WTC11 (cell line): ENCODE measurements around the gene FRMD8.

ENCODE experiments used
- ELF4 ChIP-seq: sonication (generic); formaldehyde crosslinking; IDR thresholded peaks from 2 replicates; pipeline ENCODE4 v1.8.1; 2022; ENCODE audit warnings: low read depth, mild to moderate bottlenecking, moderate library complexity, missing genetic modification reagents
- FOXK1 ChIP-seq: sonication (generic); formaldehyde crosslinking; IDR thresholded peaks from 2 replicates; pipeline ENCODE4 v1.8.0; 2022; ENCODE audit warnings: mild to moderate bottlenecking, moderate library complexity, missing genetic modification reagents
- NR2C2 ChIP-seq: sonication (generic); formaldehyde crosslinking; IDR thresholded peaks from 2 replicates; pipeline ENCODE4 v1.8.0; 2022; ENCODE audit warnings: mild to moderate bottlenecking, missing genetic modification reagents
- SP1 ChIP-seq: sonication (generic); formaldehyde crosslinking; conservative IDR thresholded peaks from 2 replicates; pipeline ENCODE4 v1.8.1; 2022; ENCODE audit warnings: missing genetic modification reagents
- ZNF263 ChIP-seq: sonication (generic); formaldehyde crosslinking; IDR thresholded peaks from 2 replicates; pipeline ENCODE4 v1.8.1; 2022; ENCODE audit warnings: low read depth, mild to moderate bottlenecking, moderate library complexity, missing genetic modification reagents
- TF ChIP-seq, protein P1 (sequence below): sonication (generic); formaldehyde crosslinking; IDR thresholded peaks from 2 replicates; pipeline ENCODE4 v1.8.1; 2023; ENCODE audit warnings: mild to moderate bottlenecking, missing genetic modification reagents, moderate library complexity
- TF ChIP-seq, protein P2 (sequence below): fragments of 200-600 bp; IDR thresholded peaks from 2 replicates; pipeline ENCODE4 v1.8.0; 2022; ENCODE audit warnings: antibody characterized with exemption
- TF ChIP-seq, protein P3 (sequence below): sonication (generic); formaldehyde crosslinking; conservative IDR thresholded peaks from 2 replicates; pipeline ENCODE4 v1.8.1; 2023; ENCODE audit warnings: mild to moderate bottlenecking, low read depth, missing genetic modification reagents, moderate library complexity
- TF ChIP-seq, protein P4 (sequence below): sonication (generic); formaldehyde crosslinking; IDR thresholded peaks from 2 replicates; pipeline ENCODE4 v1.8.0; 2022; ENCODE audit warnings: mild to moderate bottlenecking, missing genetic modification reagents
- TF ChIP-seq, protein P5 (sequence below): sonication (generic); formaldehyde crosslinking; IDR thresholded peaks from 2 replicates; pipeline ENCODE4 v1.8.0; 2022; ENCODE audit warnings: mild to moderate bottlenecking, missing genetic modification reagents
- TF ChIP-seq, protein P6 (sequence below): sonication (generic); formaldehyde crosslinking; IDR thresholded peaks from 2 replicates; pipeline ENCODE4 v1.8.1; 2023; ENCODE audit warnings: mild to moderate bottlenecking, missing genetic modification reagents, moderate library complexity
- TF ChIP-seq, protein P7 (sequence below): fragments of 250-450 bp; sonication (Bioruptor Pico); IDR thresholded peaks from 2 replicates; pipeline ENCODE4 v1.8.0; 2021; ENCODE audit warnings: mild to moderate bottlenecking

DNA sequence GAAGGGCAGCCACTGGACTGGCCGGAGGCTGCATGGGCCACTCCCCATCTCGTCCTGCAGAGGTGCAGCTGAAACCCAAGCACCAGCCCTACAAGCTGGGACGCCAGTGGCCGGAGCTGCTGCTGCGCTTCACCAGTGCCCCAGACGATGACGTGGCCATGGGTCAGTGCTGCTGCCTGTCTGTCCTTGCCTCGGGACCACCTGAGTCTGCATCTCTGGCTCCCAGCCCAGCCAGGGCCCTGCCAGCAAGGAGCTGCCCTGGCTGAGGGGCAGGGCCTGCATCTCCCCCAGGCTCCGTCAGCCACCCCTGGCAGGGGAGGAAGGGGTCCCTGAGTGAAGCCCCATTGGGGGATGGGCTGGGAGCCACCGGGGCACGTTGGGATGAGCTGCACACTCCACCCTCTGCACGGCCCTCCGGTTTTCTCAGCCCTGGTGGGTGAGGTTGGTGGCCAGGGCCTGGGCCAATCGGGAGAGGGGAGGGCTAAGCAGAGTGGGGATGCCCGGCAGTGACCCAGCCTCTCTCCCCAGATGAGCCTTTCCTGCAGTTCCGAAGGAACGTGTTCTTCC, 7.2 kb downstream of the FRMD8 start:
- TF ChIP-seq FOXK1 (CRISPR knock-in tag) (no peak), NR2C2 (CRISPR knock-in tag) (no peak), ZNF263 (CRISPR knock-in tag) (no peak), ELF4 (CRISPR knock-in tag) (no peak), SP1 (CRISPR knock-in tag) (no peak)
- TF ChIP-seq, protein P1, sequence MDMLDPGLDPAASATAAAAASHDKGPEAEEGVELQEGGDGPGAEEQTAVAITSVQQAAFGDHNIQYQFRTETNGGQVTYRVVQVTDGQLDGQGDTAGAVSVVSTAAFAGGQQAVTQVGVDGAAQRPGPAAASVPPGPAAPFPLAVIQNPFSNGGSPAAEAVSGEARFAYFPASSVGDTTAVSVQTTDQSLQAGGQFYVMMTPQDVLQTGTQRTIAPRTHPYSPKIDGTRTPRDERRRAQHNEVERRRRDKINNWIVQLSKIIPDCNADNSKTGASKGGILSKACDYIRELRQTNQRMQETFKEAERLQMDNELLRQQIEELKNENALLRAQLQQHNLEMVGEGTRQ (CRISPR knock-in tag) = no peak
- TF ChIP-seq, protein P2, sequence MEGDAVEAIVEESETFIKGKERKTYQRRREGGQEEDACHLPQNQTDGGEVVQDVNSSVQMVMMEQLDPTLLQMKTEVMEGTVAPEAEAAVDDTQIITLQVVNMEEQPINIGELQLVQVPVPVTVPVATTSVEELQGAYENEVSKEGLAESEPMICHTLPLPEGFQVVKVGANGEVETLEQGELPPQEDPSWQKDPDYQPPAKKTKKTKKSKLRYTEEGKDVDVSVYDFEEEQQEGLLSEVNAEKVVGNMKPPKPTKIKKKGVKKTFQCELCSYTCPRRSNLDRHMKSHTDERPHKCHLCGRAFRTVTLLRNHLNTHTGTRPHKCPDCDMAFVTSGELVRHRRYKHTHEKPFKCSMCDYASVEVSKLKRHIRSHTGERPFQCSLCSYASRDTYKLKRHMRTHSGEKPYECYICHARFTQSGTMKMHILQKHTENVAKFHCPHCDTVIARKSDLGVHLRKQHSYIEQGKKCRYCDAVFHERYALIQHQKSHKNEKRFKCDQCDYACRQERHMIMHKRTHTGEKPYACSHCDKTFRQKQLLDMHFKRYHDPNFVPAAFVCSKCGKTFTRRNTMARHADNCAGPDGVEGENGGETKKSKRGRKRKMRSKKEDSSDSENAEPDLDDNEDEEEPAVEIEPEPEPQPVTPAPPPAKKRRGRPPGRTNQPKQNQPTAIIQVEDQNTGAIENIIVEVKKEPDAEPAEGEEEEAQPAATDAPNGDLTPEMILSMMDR = no peak
- TF ChIP-seq, protein P3, sequence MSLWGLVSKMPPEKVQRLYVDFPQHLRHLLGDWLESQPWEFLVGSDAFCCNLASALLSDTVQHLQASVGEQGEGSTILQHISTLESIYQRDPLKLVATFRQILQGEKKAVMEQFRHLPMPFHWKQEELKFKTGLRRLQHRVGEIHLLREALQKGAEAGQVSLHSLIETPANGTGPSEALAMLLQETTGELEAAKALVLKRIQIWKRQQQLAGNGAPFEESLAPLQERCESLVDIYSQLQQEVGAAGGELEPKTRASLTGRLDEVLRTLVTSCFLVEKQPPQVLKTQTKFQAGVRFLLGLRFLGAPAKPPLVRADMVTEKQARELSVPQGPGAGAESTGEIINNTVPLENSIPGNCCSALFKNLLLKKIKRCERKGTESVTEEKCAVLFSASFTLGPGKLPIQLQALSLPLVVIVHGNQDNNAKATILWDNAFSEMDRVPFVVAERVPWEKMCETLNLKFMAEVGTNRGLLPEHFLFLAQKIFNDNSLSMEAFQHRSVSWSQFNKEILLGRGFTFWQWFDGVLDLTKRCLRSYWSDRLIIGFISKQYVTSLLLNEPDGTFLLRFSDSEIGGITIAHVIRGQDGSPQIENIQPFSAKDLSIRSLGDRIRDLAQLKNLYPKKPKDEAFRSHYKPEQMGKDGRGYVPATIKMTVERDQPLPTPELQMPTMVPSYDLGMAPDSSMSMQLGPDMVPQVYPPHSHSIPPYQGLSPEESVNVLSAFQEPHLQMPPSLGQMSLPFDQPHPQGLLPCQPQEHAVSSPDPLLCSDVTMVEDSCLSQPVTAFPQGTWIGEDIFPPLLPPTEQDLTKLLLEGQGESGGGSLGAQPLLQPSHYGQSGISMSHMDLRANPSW = no peak
- TF ChIP-seq, protein P4, sequence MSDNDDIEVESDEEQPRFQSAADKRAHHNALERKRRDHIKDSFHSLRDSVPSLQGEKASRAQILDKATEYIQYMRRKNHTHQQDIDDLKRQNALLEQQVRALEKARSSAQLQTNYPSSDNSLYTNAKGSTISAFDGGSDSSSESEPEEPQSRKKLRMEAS (CRISPR knock-in tag) = no peak
- TF ChIP-seq, protein P5, sequence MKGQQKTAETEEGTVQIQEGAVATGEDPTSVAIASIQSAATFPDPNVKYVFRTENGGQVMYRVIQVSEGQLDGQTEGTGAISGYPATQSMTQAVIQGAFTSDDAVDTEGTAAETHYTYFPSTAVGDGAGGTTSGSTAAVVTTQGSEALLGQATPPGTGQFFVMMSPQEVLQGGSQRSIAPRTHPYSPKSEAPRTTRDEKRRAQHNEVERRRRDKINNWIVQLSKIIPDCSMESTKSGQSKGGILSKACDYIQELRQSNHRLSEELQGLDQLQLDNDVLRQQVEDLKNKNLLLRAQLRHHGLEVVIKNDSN = no peak
- TF ChIP-seq, protein P6, sequence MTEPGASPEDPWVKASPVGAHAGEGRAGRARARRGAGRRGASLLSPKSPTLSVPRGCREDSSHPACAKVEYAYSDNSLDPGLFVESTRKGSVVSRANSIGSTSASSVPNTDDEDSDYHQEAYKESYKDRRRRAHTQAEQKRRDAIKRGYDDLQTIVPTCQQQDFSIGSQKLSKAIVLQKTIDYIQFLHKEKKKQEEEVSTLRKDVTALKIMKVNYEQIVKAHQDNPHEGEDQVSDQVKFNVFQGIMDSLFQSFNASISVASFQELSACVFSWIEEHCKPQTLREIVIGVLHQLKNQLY (CRISPR knock-in tag) = no peak
- TF ChIP-seq, protein P7, sequence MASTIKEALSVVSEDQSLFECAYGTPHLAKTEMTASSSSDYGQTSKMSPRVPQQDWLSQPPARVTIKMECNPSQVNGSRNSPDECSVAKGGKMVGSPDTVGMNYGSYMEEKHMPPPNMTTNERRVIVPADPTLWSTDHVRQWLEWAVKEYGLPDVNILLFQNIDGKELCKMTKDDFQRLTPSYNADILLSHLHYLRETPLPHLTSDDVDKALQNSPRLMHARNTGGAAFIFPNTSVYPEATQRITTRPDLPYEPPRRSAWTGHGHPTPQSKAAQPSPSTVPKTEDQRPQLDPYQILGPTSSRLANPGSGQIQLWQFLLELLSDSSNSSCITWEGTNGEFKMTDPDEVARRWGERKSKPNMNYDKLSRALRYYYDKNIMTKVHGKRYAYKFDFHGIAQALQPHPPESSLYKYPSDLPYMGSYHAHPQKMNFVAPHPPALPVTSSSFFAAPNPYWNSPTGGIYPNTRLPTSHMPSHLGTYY (CRISPR knock-in tag) = no peak
